Activated B cell treated with CpG ODN at 0.5 μM for 24 hours (primary cell): ENCODE results near the gene ZNHIT3. TPM values are rescaled to one million over a fixed set of nuclear protein-coding genes. Genes with fewer than 3 reads are reported as not detected.

Experiments
- ATAC-seq: fragments of 200-7000 bp; cut with Tn5 transposase; one replicate; pipeline ENCODE4 v1.10.0; 2021; ENCODE audit warnings: low read depth, mild to moderate bottlenecking, moderate library complexity
- CTCF ChIA-PET: fragments of 350-600 bp; sonication (Branson Sonifier 250); formaldehyde crosslinking; loops from one replicate; lab custom pipeline; 2021; ENCODE audit warnings: antibody characterized with exemption; lab: Charles Lee
- POLR2A ChIA-PET: fragments of 350-600 bp; sonication (Branson Sonifier 250); formaldehyde crosslinking; loops from one replicate; lab custom pipeline; 2021; ENCODE audit warnings: antibody characterized with exemption; lab: Charles Lee
- DNase-seq: peaks from one replicate; pipeline ENCODE4 v3.0.0; 2022
- H3K27ac Mint-ChIP-seq: one replicate; pipeline ENCODE4 v1.8.0; 2020; ENCODE audit warnings: mixed read lengths
- H3K27me3 Mint-ChIP-seq: one replicate; pipeline ENCODE4 v1.8.0; 2021; ENCODE audit warnings: mixed read lengths
- H3K36me3 Mint-ChIP-seq: one replicate; pipeline ENCODE4 v1.8.0; 2021; ENCODE audit warnings: low read depth, mixed read lengths
- H3K4me1 Mint-ChIP-seq: one replicate; pipeline ENCODE4 v1.8.0; 2021; ENCODE audit warnings: mixed read lengths
- H3K4me3 Mint-ChIP-seq: one replicate; pipeline ENCODE4 v1.8.0; 2020; ENCODE audit warnings: mild to moderate bottlenecking, mixed read lengths
- H3K9me3 Mint-ChIP-seq: one replicate; pipeline ENCODE4 v1.8.0; 2020; ENCODE audit warnings: mixed read lengths
- intact Hi-C: fragments of 100-400 bp; cut with micrococcal nuclease; formaldehyde crosslinking; loops from one replicate; pipeline ENCODE4 v1.15.1; 2024
- total RNA-seq: library from RNA; stranded (reverse); gene quantifications from 2 replicates; pipeline ENCODE4 v1.2.3, GENCODE V29; 2022
- TF ChIP-seq, protein P1 (sequence below): fragments of 200-600 bp; IDR thresholded peaks from one replicate; pipeline ENCODE4 v1.8.0; 2022; ENCODE audit warnings: antibody characterized with exemption, mild to moderate bottlenecking

ZNHIT3 gene
- total RNA-seq, 1 donor from 2014 or later: 35.5 TPM

DNA sequence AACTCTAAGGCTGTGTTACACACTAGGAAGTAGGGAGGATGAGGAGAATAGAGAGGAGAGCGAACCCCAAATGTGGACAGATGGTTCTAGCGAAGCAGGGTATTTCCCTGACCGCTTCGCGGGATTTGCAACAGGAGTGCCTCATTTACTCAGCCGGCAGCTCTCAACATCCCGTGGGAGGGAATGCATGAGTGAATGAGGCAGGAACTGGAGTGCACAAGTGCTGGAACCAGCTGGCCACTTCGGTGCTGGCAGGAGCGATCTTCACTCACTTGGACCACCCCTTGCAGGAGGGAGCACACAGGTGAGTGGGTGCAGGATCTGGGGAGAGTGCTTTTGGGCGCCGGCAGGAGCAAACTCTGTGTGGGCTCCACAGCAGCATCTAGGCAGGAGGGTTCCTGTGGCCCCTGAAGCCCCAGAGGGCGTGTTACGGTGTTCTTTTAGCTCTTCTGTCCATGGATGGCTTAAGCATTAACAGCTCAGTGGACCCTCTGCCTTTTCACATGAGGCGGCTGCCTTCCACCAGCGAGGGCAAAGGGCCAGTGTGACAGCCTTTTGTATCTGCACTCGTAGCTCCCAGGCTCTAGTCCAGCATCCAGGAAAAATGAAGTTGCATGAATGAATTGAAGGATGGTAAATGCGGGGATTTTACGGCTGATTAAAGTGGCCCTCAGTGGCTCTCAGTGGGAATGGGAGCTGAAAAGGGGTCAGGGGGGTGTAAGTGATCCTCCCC, 17.4 kb upstream of the ZNHIT3 start:
- ChIA-PET POLR2A (no interaction called here), CTCF (no interaction called here)
- H3K4me3 Mint-ChIP-seq: no peak overlapping the region
- H3K36me3 Mint-ChIP-seq: no peaks in the 10 kb centered on the region
- peaks cover 13% of the 10 kb centered on the region for H3K4me1 Mint-ChIP-seq
- H3K27ac Mint-ChIP-seq: no peak overlapping the region
- no peaks in the 10 kb centered on the region for H3K9me3 Mint-ChIP-seq
- DNase-seq (no peak), ATAC-seq (no peak)
- H3K27me3 Mint-ChIP-seq: peaks cover 25% of the 10 kb centered on the region
- intact Hi-C loops: no loop called here
- TF ChIP-seq, protein P1, sequence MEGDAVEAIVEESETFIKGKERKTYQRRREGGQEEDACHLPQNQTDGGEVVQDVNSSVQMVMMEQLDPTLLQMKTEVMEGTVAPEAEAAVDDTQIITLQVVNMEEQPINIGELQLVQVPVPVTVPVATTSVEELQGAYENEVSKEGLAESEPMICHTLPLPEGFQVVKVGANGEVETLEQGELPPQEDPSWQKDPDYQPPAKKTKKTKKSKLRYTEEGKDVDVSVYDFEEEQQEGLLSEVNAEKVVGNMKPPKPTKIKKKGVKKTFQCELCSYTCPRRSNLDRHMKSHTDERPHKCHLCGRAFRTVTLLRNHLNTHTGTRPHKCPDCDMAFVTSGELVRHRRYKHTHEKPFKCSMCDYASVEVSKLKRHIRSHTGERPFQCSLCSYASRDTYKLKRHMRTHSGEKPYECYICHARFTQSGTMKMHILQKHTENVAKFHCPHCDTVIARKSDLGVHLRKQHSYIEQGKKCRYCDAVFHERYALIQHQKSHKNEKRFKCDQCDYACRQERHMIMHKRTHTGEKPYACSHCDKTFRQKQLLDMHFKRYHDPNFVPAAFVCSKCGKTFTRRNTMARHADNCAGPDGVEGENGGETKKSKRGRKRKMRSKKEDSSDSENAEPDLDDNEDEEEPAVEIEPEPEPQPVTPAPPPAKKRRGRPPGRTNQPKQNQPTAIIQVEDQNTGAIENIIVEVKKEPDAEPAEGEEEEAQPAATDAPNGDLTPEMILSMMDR: no peak

- H3K36me3 Mint-ChIP-seq: no peaks in the 10 kb centered on the region
- ChIA-PET CTCF (no interaction called here), POLR2A (no interaction called here)
Measured at GRCh38 chr17:36469733-36470132, 16.7 kb upstream of the ZNHIT3 start.

GRCh38 chr17:36470499-36470898, 16.0 kb upstream of the ZNHIT3 start:
- intact Hi-C loops: no loop called here
- H3K27ac Mint-ChIP-seq: no peak overlapping the region
- ChIA-PET CTCF (no interaction called here), POLR2A (interaction anchor here (0.5 kb wide), 1 partner anchor 1362 kb away, joined by 5 read pairs; no protein-coding TSS in a partner anchor)
- DNase-seq: no peak
- peaks cover 13% of the 10 kb centered on the region for H3K4me1 Mint-ChIP-seq
- no peak overlapping the region for H3K4me3 Mint-ChIP-seq
- no peaks in the 10 kb centered on the region for H3K36me3 Mint-ChIP-seq
- H3K9me3 Mint-ChIP-seq: no peaks in the 10 kb centered on the region
- TF ChIP-seq, protein P1: no peak
- H3K27me3 Mint-ChIP-seq: peaks cover 22% of the 10 kb centered on the region
- peak; percentile 75 for ATAC-seq

More at GRCh38 chr17:36469733-36470132, 16.7 kb upstream of the ZNHIT3 start:
- DNase-seq (no peak), ATAC-seq (no peak)
- TF ChIP-seq, protein P1: no peak
- no peak overlapping the region for H3K27ac Mint-ChIP-seq
- H3K4me1 Mint-ChIP-seq: peaks cover 13% of the 10 kb centered on the region
- H3K27me3 Mint-ChIP-seq: peaks cover 28% of the 10 kb centered on the region
- intact Hi-C loops: no loop called here
- no peaks in the 10 kb centered on the region for H3K9me3 Mint-ChIP-seq
- no peak overlapping the region for H3K4me3 Mint-ChIP-seq

- intact Hi-C loops: no loop called here
- TF ChIP-seq, protein P1: no peak
- H3K9me3 Mint-ChIP-seq: no peaks in the 10 kb centered on the region
- CTCF ChIA-PET: interaction anchor here (2.0 kb wide), 1 partner anchor 499 kb away, joined by 5 read pairs; no protein-coding TSS in a partner anchor
- peaks cover 32% of the 10 kb centered on the region for H3K27me3 Mint-ChIP-seq
- DNase-seq (no peak), ATAC-seq (no peak)
- POLR2A ChIA-PET: no interaction called here
- no peak overlapping the region for H3K27ac Mint-ChIP-seq
- no peak overlapping the region for H3K4me3 Mint-ChIP-seq
- peaks cover 13% of the 10 kb centered on the region for H3K4me1 Mint-ChIP-seq
- no peaks in the 10 kb centered on the region for H3K36me3 Mint-ChIP-seq
Measured at GRCh38 chr17:36474571-36474970, 11.9 kb upstream of the ZNHIT3 start.

GRCh38 chr17:36475346-36475970, 11.0 kb upstream of the ZNHIT3 start:
- no peak for DNase-seq
- Mint-ChIP-seq H3K4me1 (peaks cover 7% of the 10 kb centered on the region), H3K27ac (no peak overlapping the region), H3K9me3 (no peaks in the 10 kb centered on the region), H3K4me3 (no peak overlapping the region), H3K36me3 (no peaks in the 10 kb centered on the region), H3K27me3 (peaks cover 34% of the 10 kb centered on the region)
- POLR2A ChIA-PET: no interaction called here
- no peak for ATAC-seq
- TF ChIP-seq, protein P1: no peak
- CTCF ChIA-PET: interaction anchor here (1.2 to 2.0 kb wide), 2 partner anchors 500 to 506 kb away, joined by 3 to 5 read pairs; no protein-coding TSS in a partner anchor
- intact Hi-C loops: no loop called here
